ENCODE results near the gene BANF2. TPM values are rescaled to one million over a fixed set of nuclear protein-coding genes. Genes with fewer than 3 reads are reported as not detected.

Gene BANF2
- total and polyA plus RNA-seq, 10 of the 15 experiments (the other 5 are each of a cell fraction or from before 2014, with no cell fraction given): not detected

DNA sequence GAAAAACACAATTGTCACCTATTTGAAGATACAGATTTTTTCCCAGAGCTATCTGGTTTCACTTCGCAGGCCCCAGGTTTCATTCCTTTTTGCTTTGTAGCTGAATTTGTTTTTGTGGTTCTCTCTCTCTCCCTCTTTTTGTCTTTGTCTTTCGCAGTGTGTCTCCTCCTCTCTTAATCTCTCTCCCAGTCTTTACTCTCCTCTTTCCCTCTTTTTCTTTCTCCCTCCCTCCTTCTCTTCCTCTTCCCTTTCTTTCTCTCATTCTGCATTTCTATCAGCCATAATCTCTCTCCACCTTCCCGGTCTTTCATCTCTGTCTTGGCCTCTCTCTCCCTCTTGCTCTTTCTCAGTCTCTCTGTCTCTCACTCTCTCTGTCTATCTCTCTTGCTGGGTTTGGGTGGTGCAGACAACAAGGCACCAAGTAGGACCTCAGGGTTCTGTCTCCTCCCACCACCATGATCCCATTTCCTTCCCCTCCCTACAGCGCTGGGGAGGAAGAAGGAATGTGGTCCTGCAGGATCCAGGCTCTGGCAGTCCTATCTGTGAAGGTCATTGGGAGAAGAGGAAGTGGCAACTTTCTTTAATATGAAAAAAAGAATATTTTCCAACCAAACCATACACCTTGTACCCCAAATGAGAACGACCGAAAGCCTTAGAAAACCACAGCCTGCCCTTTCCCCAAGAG is 63.2 kb downstream of the BANF2 start:
- H3K79me2 ChIP-seq (ENCODE audit: control insufficient read depth, insufficient read depth, low read length): no peaks in the 10 kb centered on the region
- no TSS peak for BruUV-seq (replicated peaks)
- H3K4me2 ChIP-seq (ENCODE audit: control insufficient read depth, insufficient read depth): no peak overlapping the region
- CTCF ChIA-PET: no interaction called here
- DNase-seq (ENCODE audit: low read depth, low spot score) (no peak), ATAC-seq (no peak), FAIRE-seq (no peak)
- no peak overlapping the region for H3K27ac ChIP-seq (ENCODE audit: control insufficient read depth, insufficient read depth)
- intact Hi-C loops (cut with micrococcal nuclease; ENCODE audit: unreplicated experiment) (no loop called here), in situ Hi-C loops (cut with MboI) (no loop called here)
- RAD21 ChIA-PET (ENCODE audit: unreplicated experiment): no interaction called here
- peaks cover 2% of the 10 kb centered on the region; the same call in 1 of the 3 replicates for H3K9me3 ChIP-seq (replicated peaks; ENCODE audit: control insufficient read depth, insufficient read depth, low read length)
- no peak overlapping the region for H3K4me3 ChIP-seq
- no peaks in the 10 kb centered on the region for H3K27me3 ChIP-seq (replicated peaks in 1 of 2; ENCODE audit: control insufficient read depth in 2 of 2, insufficient read depth in 2 of 2, low read length in 1 of 2)
- no peaks in the 10 kb centered on the region for H4K20me1 ChIP-seq (ENCODE audit: control insufficient read depth, insufficient read depth)
- H3K4me1 ChIP-seq (ENCODE audit: control insufficient read depth, insufficient read depth, low read length): no peaks in the 10 kb centered on the region
- H3K9ac ChIP-seq (ENCODE audit: control insufficient read depth, insufficient read depth, low read length): no peak overlapping the region
- POLR2A ChIA-PET: interaction anchor here (0.6 kb wide), 1 partner anchor 29 kb away, joined by 5 read pairs; no protein-coding TSS in a partner anchor
- H2AFZ ChIP-seq (ENCODE audit: control insufficient read depth, low read depth, low read length): no peak overlapping the region
- TF ChIP-seq TBL1XR1 (IDR thresholded peaks at IDR 0.05; ENCODE audit: low read depth, low read length) (no peak), IRF5 (IDR thresholded peaks at IDR 0.05; ENCODE audit: borderline replicate concordance) (peak; percentile 41; the same call in 1 of the 2 replicates), SPI1 (IDR thresholded peaks at IDR 0.05; ENCODE audit: borderline replicate concordance, insufficient read depth, low read depth, low read length) (0 out of 2 replicates have a peak, but pooled peaks have one; percentile 13)
- H3K36me3 ChIP-seq (ENCODE audit: control insufficient read depth in 2 of 2, insufficient read depth in 2 of 2, low read length in 1 of 2): no peaks in the 10 kb centered on the region
- 61% methylated on average over 6 of the region's 6 CpGs for WGBS (ENCODE audit: insufficient coverage, insufficient replicate concordance, low lambda C conversion rate, missing lambda C conversion rate)
- SMC1A ChIA-PET (ENCODE audit: uncharacterized antibody, unreplicated experiment): no interaction called here

DNA sequence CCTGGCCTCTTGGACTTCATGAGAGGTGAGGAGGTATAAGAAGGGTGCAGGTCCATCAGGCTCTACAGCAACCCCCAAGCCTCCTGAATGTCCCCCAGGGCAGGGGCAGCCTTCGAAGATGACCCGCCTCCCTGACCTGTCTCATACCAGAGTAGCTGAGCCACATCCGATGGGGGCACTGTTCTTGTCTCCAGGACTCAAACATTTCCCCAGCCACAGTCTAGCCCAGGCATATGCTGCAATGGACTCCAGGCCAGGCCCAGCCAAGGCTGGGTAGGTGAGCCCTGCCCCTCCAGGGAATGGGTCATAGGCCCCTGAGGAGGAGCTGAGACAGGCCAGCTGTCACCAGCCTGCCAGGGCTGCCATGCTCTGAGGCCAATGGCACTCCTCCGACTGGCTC is 65.3 kb downstream of the BANF2 start:
- no peak overlapping the region for H3K4me3 ChIP-seq
- ChIA-PET CTCF (no interaction called here), POLR2A (no interaction called here), SMC1A (ENCODE audit: uncharacterized antibody, unreplicated experiment) (no interaction called here), RAD21 (ENCODE audit: unreplicated experiment) (no interaction called here)
- no peak overlapping the region for H3K9ac ChIP-seq (ENCODE audit: control insufficient read depth, insufficient read depth, low read length)
- 86% methylated on average over 4 of the region's 4 CpGs for WGBS (ENCODE audit: insufficient coverage, insufficient replicate concordance, low lambda C conversion rate, missing lambda C conversion rate)
- no peak overlapping the region for H3K4me2 ChIP-seq (ENCODE audit: control insufficient read depth, insufficient read depth)
- H3K9me3 ChIP-seq (replicated peaks; ENCODE audit: control insufficient read depth, insufficient read depth, low read length): no peaks in the 10 kb centered on the region
- no peak overlapping the region for H3K27ac ChIP-seq (ENCODE audit: control insufficient read depth, insufficient read depth)
- no peaks in the 10 kb centered on the region for H3K4me1 ChIP-seq (ENCODE audit: control insufficient read depth, insufficient read depth, low read length)
- H3K36me3 ChIP-seq (ENCODE audit: control insufficient read depth in 2 of 2, insufficient read depth in 2 of 2, low read length in 1 of 2): no peaks in the 10 kb centered on the region
- in situ Hi-C loops (cut with MboI): no loop called here
- H3K79me2 ChIP-seq (ENCODE audit: control insufficient read depth, insufficient read depth, low read length): no peaks in the 10 kb centered on the region
- no peak for DNase-seq (ENCODE audit: low read depth, low spot score)
- no TSS peak for BruUV-seq (replicated peaks)
- no peaks in the 10 kb centered on the region for H3K27me3 ChIP-seq (replicated peaks in 1 of 2; ENCODE audit: control insufficient read depth in 2 of 2, insufficient read depth in 2 of 2, low read length in 1 of 2)
- H4K20me1 ChIP-seq (ENCODE audit: control insufficient read depth, insufficient read depth): no peaks in the 10 kb centered on the region
- FAIRE-seq: no peak
- ATAC-seq: no peak
- H2AFZ ChIP-seq (ENCODE audit: control insufficient read depth, low read depth, low read length): no peak overlapping the region
- intact Hi-C loops (cut with micrococcal nuclease; ENCODE audit: unreplicated experiment): no loop called here
- TF ChIP-seq NR2C2 (IDR thresholded peaks at IDR 0.05; ENCODE audit: borderline replicate concordance, control insufficient read depth, insufficient read length, low read depth) (no peak), ZNF687 (IDR thresholded peaks at IDR 0.05) (no peak), TARDBP (IDR thresholded peaks at IDR 0.05; ENCODE audit: borderline replicate concordance) (no peak), CHD4 (IDR thresholded peaks at IDR 0.05) (no peak)
- TF ChIP-seq, protein P1, sequence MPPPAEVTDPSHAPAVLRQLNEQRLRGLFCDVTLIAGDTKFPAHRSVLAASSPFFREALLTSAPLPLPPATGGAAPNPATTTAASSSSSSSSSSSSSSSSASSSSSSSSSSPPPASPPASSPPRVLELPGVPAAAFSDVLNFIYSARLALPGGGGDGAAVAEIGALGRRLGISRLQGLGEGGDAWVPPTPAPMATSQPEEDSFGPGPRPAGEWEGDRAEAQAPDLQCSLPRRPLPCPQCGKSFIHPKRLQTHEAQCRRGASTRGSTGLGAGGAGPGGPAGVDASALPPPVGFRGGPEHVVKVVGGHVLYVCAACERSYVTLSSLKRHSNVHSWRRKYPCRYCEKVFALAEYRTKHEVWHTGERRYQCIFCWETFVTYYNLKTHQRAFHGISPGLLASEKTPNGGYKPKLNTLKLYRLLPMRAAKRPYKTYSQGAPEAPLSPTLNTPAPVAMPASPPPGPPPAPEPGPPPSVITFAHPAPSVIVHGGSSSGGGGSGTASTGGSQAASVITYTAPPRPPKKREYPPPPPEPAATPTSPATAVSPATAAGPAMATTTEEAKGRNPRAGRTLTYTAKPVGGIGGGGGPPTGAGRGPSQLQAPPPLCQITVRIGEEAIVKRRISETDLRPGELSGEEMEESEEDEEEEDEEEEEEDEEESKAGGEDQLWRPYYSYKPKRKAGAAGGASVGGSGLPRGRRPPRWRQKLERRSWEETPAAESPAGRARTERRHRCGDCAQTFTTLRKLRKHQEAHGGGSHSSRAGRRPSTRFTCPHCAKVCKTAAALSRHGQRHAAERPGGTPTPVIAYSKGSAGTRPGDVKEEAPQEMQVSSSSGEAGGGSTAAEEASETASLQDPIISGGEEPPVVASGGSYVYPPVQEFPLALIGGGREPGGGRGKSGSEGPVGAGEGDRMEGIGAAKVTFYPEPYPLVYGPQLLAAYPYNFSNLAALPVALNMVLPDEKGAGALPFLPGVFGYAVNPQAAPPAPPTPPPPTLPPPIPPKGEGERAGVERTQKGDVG (CRISPR knock-in tag; IDR thresholded peaks at IDR 0.05): no peak
